ENCODE results near the gene C4B. TPM values are rescaled to one million over a fixed set of nuclear protein-coding genes. Genes with fewer than 3 reads are reported as not detected.
"Not testable (repeated sequence)": the region's sequence is repeated elsewhere in the genome, so short reads cannot be mapped to it uniquely, and the experiment has no call there.

Gene C4B
- polyA plus RNA-seq (ENCODE audit: insufficient read depth in 1 of 5, insufficient read length in 5 of 5, low replicate concordance in 1 of 5), result 10 to 100 TPM in 2 of 5 donors, 1 to 10 TPM in 3; 6.0 to 20.5 (median 8.7) TPM
- long read RNA-seq, donor 1, result 0 reads
- long read RNA-seq, donor 2, full-length matches to known transcripts, result 1 of 1 reads
- long read RNA-seq, donor 2, partial matches to known transcripts, result 0 of 1 reads
- long read RNA-seq, donor 2, other reads (novel, unspliced or antisense), result 0 of 1 reads
- long read RNA-seq, donor 3, result 0 reads
- long read RNA-seq, donor 4, result 0 reads
- long read RNA-seq, donor 5, result 0 reads
- long read RNA-seq, donor 6, result 0 reads
- long read RNA-seq, donor 7, result 0 reads
- long read RNA-seq, donor 8, result 0 reads

DNA sequence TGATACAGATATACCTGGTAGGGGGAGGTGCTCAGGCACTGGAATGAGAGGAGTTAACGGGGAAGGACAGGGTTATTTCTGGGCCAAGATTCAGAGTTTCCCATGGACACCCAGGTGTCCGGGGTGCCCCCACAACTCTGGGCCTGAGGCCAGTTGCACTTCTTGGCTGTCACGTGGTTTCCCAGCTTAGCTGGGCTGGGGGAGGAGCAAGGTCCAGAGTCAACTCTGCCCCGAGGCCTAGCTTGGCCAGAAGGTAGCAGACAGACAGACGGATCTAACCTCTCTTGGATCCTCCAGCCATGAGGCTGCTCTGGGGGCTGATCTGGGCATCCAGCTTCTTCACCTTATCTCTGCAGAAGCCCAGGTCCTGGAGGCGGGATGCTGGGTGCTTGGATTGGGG, at the start of gene C4B:
TSS of gene C4B (plus strand) at position 249 of the 400 bp plus-strand sequence. CDS start at position 300, 51 bp downstream.
- DNase-seq, result not testable (repeated sequence)

DNA sequence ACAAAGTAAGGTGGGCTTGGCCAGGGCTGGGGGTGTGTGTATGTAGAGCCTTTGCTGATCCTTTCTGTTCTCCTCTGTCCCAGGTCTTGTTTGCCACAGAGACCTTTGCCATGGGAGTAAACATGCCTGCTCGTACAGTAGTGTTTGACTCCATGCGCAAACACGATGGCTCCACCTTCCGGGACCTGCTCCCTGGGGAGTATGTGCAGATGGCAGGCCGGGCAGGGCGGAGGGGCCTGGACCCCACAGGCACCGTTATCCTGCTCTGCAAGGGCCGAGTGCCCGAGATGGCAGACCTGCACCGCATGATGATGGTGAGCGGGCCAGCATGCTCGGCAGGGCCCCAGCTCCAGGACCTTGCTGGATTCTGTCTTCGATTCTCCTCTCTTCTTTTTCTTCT, 48.9 kb upstream of the C4B start:
- no peak for DNase-seq

GRCh38 chr6:31966506-31966905, 48.1 kb upstream of the C4B start:
- DNase-seq, result no peak

DNA sequence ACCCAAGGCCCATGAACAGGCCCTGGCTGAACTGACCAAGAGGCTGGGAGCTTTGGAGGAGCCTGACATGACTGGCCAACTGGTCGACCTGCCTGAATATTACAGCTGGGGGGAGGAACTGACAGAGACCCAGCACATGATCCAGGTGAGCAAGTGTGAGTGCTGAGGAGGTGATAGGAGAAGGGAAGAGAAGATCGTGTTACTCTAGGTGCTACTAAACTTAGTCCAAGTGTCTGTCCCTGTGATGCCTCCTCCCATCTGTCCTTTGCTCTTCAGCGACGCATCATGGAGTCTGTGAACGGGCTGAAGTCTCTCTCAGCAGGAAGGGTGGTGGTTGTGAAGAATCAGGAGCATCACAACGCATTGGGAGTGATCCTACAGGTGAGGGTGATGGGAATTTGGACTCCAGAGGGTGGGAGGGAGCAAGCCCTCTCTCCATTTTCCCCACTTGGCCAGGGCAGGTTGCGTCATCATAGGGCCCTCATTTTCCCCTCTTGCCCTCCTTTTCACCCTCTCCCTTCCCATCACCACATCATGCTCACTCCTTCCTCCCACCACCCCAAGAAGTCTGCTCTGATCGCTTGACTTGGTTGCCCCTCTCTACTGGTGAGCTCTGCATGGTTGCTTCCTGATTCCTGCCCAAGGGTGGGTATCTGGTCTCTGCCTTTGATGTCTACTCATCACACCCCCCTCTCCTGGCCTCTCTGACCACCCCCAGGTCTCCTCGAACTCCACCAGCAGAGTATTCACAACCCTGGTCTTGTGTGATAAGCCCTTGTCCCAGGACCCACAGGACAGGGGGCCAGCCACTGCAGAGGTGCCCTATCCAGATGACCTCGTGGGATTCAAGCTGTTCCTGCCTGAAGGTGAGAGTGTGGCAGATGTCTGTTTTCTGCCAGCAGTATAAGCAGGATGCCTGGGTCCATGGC, 47.3 kb upstream of the C4B start:
- DNase-seq, result no peak

GRCh38 chr6:31967926-31968320, 46.7 kb upstream of the C4B start:
- DNase-seq, result no peak

DNA sequence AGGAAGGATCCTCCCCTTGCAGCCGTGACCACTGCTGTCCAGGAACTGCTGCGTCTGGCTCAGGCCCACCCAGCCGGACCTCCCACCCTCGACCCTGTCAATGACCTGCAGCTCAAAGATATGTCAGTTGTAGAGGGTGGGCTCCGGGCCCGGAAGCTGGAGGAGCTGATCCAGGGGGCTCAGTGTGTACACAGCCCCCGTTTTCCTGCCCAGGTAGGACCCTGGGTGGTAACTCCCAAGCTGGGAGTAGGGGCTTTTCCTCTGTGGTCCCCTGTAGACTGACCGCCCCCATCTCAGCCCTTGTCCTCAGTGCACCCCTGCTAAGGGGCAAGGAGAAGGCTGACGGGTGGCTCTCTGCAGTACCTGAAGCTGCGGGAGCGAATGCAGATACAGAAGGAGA, 46.3 kb upstream of the C4B start:
- no peak for DNase-seq

GRCh38 chr6:31968791-31969711, 45.5 kb upstream of the C4B start:
- DNase-seq, result no peak

DNA sequence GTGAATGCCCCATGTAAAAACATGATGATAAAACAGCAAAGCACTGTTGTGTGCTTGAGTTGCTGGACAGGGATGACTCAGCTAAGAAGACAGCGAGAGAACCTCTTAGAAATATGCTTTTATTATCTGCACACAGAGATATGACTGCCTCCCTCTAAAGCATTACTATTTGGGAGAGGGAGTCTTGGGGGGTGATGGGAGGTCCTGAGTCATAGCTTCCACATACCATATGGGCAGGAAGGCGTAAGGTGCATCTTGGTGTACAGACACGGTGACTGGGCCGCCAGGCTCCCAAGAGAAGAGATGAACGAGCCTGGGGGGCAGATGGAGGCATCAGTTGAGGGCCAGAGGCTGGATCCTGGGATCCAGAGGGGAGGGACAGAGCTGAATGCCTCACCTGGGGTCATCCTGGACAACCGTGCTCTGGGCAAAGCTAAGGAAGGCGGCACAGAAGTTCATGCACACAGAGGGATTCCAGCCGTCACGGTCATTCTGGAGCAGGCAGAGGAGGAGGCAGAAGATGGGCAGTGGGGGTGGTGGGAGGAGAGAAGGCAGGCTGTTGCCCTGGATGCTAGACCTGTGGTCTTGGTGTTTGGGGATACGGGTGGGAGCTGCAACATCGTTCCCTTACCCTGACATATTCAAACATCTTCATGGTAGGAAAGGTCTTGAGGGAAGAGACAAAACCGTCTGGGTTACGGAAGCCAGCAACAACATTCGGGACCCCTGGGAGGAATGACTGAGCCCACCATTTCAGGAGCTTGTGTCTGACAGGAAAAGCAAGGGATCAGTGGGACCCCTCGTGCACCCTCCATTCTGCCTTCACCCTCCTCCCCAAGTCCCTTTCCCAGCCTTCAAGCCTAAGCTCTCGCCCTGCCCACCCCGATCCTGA, 44.6 kb upstream of the C4B start:
- DNase-seq, result no peak

DNA sequence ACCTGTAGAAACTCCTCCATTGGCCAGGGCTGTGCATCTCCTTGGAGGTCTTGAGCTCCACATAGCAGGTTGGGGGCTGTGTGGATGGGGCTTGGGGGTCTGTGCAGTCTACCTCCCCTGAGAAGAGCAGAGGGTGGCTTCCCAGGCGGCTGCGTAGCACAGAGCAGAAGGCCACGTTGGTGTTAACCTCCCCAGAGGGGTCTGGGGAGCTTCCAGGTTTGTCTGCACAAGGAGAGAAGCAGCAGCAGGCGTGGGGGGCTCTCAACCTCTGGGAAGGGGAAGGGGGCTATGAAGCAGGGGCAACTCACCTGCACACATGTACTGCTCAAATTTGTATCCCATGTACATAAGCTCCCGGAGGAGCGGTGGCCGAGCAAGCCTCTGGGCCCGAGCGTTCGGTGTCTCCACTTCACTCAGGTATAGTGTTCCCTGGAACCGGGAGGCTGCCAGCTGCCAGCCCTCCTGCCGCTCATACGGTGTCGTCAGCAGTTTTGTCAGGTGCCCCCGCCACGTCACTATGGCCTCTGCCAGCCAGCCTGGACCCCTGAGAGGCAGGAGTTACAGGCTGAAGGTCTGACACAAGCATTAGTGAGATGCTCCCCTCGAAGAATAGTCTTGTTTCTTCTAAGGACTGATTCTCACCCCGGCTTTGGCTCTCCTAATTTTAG, 43.9 kb upstream of the C4B start:
- no peak for DNase-seq

DNA sequence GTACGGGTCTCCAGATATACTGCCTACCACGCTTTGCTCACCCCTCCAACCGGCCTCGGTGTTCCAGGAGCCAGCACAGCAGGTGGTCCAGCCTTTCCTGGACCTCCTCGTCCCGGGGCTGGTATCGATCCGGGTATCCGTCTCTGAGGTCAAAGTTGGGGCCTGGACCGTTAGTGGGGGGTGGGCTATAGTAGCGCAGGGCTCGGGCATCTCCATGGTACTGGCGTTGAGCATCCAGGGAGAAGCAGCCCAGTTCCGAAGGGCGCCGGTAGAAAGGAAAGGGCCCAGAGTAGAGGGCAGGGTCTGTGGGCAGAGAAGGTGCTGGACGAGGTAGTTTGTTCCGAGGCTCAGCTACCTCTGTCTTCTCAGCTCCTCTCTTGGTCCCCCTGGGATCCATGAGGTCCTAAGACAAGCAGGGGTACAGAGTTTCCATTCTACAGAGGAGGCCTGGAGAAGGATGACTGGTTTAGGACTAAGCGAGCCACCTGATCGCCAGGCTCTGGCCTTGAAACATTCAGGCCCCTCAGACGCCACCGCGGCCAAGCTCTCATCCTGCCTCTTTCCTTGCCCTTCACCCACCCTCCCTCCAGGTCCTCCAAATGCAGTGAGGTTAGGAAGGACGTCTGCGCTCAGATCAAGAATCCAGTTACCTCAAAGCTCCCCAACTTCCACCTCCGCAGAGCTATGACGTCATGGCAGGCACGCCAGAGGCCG, 43.2 kb upstream of the C4B start:
- no peak for DNase-seq

DNA sequence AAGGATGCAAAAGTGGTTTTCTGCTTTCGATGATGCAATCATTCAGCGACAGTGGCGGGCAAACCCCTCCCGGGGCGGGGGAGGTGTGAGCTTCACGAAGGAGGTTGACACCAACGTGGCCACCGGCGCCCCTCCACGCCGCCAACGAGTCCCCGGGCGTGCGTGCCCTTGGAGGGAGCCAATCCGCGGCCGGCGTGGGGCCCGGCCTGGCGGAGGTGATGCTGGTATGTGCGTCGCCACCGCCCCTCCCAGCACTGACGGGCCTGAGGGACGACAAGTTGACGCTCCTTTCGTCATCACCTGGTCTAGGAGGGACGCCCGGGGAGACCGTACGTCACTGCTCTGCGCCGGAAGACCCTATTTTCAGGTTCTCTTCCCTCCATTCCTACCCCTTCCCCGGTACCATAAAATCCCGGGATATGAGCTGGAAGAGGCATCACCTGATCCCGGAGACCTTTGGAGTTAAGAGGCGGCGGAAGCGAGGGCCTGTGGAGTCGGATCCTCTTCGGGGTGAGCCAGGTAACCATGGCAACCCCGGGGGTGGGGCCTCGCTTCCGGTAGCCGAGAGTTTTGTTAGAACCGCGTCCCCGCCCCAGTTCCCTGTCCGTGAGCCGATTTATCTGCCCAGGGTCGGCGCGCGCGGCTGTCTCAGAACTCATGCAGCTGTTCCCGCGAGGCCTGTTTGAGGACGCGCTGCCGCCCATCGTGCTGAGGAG, 42.4 kb upstream of the C4B start, which contains the start of gene DXO:
TSS of gene DXO (minus strand) at position 146 of the 716 bp plus-strand sequence. CDS start 463 bp downstream, outside the sequence.
- DNase-seq, result peak; percentile 98

GRCh38 chr6:31972709-31973350, 41.8 kb upstream of the C4B start:
- DNase-seq, result no peak

GRCh38 chr6:31976065-31976464, 38.5 kb upstream of the C4B start:
- DNase-seq, result not testable (repeated sequence)

DNA sequence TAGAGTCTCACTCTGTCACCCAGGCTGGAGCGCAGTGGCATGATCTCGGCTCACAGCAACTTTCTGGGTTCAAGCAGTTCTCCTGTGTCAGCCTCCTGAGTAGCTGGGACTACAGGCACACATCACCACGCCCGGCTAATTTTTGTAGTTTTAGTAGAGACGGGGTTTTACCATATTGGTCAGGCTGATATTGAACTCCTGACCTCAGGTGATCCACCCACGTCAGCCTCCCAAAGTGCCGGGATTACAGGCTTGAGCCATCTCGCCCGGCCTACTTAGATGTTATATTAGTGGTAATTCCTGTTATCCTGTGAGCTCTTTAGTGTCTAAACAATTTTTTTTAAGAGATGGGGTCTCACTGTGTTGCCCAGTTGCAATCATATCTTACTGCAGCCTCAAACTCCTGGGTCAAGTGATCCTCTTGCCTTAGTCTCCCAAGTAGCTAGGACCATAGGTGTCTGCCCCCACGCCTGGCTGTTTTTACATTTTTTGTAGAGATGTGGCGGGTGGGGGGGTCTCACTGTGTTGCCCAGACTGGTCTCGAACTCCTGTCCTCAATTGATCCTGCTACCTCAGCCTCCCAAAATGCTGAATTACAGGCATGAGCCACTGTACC, 36.7 kb upstream of the C4B start:
- DNase-seq, result no peak

DNA sequence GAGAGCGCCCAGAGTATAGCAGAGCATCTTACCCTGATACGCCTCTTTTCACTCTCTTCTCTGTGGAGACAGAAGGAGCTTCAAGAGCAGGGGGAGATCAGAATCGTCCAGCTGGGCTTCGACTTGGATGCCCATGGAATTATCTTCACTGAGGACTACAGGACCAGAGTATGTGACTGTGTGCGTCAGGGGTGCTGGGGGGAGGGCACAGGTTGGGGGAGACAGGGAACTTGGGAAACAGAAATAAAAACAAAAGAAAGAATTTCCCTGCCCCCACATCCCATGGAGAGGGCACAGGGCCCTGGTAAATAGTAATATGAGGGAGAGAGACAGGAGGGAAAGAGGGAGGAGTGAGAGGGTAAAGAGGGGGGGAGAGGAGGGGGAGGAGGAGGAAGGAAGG, 35.8 kb upstream of the C4B start:
- no peak for DNase-seq

DNA sequence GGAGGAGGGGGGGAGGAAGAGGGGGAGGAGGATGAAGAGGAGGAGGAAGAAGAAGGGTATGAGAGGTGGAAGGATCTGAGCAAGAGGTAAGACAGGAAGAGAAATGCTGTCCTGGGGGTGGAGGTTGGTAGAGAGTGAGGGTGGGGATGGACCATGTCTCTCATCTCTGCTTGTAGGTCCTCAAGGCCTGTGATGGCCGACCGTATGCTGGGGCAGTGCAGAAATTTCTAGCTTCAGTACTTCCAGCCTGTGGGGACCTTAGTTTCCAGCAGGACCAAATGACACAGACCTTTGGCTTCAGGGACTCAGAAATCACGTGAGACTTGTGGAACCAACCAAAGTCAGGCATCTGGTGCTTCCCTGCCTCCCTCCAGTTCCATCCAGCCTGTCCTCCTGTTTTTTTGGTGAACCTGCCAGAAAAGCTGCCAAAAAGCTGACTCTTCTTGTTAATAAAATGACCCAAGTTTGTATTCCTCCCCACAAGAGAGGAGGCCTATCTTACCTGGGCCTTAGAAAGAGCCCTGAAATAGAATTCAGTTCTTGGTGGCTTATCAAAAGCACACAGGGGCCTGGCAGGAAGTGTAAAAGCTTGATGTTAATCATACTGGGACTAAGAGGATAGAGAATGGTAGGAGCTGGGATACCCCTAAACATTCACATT, 35.2 kb upstream of the C4B start:
- no peak for DNase-seq
